Cardiac septum (tissue), 1 donor: ENCODE measurements around the gene REEP5. TPM values are rescaled to one million over a fixed set of nuclear protein-coding genes. Genes with fewer than 3 reads are reported as not detected.
"Not testable (repeated sequence)": the region's sequence is repeated elsewhere in the genome, so short reads cannot be mapped to it uniquely, and the experiment has no call there.

Source experiments
- DNase-seq: peaks from one replicate; pipeline ENCODE4 v3.0.0-alpha.2; 2020; ENCODE audit warnings: low spot score
- intact Hi-C: fragments of 100-400 bp; cut with DNase I; formaldehyde crosslinking; loops from one replicate; pipeline ENCODE4 v1.14.0; 2022
- total RNA-seq: library from RNA; stranded (reverse); fragmentation: NEBNext Ultra II Directional; extraction: Animal tissue kit (Norgen Biotek cat#: 25700); gene quantifications from one replicate; pipeline ENCODE4 v1.2.1, GENCODE V29; 2021
- donor health status: DM: no; HTN: no; CAD: no.

REEP5 gene
- total RNA-seq, 1 donor from 2014 or later = 119 TPM

DNA sequence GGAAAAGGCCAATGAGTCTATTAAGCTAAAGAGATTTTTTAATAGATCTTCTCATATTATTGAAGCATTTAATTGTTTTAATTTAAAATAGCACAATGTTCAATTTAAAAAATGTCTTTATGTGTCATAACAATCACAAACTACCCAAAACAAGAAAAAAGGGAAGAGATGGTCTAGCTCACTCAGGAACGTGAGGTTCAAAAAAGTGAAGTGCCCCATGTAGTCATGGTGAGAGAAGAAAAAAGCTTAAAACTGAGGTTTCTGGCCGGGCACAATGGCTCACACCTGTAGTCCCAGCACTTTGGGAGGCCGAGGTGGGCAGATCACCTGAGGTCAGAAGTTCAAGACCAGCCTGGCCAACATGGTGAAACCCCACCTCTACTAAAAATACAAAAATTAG is 17.0 kb downstream of the REEP5 start:
- intact Hi-C loops = not testable (repeated sequence)

DNA sequence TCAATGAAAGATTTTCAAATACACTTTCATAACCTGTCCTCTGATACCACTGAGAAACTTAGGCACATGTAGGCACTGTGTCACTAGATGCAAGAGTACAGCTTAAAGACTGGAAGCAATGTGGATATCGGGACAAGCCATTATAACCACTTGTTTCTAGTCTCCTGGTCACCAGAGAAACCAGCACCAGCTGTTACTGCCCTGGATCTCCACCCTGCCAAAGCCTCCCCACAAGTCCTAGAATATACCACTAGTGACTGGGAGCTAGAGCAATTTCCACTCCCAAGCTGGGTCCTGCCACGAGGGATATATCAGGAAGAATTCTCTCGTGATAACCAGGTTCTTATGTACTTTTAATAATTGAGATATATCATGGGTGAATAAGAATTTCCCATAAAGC is 19.5 kb downstream of the REEP5 start:
- no peak for DNase-seq
- intact Hi-C loops = no loop called here

More for the DNA sequence above, 17.0 kb downstream of the REEP5 start:
- not testable (repeated sequence) for DNase-seq

GRCh38 chr5:112895682-112896081 is 26.3 kb downstream of the REEP5 start:
- intact Hi-C loops = no loop called here
- no peak for DNase-seq

DNA sequence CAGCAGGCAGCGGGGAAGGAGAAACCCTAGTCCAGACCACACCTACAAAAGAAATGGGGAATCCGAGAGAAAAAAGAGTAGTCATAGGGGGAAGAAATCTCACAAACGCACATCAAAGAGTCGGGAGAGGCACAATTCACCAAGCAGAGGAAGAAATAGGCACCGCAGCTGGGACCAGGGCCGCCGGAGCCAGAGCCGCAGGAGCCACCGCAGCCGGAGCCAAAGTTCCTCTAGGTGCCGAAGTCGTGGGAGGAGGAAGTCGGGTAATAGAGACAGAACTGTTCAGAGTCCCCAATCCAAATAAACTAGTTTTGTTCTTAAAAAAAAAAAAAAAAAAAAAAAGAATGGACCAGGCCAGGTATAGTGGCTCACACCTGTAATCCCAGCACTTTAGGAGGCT is 29.3 kb downstream of the REEP5 start:
- intact Hi-C loops = no loop called here
- DNase-seq = no peak

GRCh38 chr5:112892066-112892465 is 30.0 kb downstream of the REEP5 start:
- intact Hi-C loops, DNase-seq: not testable (repeated sequence)

GRCh38 chr5:112886975-112887374 is 35.1 kb downstream of the REEP5 start:
- DNase-seq = no peak

DNA sequence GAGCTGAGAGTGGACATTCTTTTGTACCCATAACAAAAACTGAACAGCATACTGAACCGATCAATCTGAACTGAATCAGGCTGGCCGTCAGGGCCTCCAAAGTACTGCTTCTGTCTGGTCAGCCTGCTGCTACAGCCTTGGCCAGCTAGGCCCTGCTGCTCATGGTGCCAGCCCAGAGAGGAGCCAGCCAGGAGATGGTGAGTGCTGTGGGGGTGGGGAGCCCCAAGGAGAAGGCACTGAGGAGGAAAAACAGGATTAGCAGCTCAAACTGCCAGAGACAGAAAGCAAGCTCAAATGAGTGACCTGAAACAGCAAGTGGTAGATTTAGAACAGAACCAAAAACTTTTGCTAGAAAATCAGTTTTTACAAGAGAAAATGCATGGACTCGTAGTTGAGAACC is 37.0 kb downstream of the REEP5 start:
- intact Hi-C loops = no loop called here
- no peak for DNase-seq

More at GRCh38 chr5:112886975-112887374, 35.1 kb downstream of the REEP5 start:
- intact Hi-C loops = no loop called here

DNA sequence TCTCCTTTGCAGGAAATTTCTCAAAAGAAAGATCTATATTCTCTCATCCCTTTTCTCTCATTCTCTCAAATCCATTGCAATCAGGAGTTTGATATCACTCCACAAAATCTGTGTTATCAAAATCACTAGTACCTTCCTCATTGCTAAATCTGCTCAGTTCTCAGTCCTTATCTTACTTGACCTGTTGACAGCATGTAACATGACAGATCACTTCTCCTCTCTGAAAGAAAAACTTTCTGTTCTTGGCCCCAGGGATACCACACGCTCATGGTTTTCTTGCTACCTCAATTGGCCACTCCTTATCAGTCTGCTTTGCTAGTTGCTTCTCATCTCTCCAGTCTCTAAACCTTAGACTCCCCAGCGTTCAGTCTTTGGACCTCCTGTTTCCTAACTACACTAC is 38.8 kb downstream of the REEP5 start:
- DNase-seq = no peak
- intact Hi-C loops = no loop called here

DNA sequence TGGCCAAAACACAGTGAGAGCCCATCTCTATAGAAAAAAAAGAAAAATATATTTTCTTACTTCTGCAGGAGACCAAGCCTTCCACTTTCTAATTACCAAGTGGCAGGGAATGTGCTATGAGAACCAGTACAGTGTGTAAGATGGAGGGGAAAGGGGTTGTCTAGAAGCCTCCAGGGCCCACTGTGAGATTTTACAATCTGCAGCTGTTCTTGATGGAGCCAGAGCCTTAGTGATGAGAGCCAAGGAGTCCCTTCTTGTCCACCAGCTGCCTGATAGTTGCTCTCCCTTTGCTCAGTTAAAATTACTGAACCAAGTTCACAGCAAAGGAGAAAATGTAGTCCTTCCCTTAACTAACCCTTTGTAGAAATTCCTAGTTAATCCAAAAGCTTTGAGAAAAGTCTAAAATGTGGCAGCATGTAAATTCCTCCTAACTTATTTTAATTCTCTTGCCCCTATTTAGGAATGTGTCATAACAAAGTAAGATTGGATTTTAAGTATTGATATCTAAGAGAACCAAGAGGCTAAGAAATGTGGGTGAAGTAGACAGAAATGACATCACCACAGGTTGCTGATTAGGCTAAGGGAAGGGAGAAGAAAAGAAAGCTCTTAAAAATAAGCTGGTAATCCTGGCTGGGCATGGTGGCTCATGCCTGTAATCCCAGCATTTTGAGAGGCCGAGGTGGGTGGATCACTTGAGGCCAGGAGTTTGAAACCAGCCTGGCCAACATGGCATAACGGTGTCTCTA is 41.6 kb downstream of the REEP5 start:
- no peak for DNase-seq
- intact Hi-C loops = no loop called here

DNA sequence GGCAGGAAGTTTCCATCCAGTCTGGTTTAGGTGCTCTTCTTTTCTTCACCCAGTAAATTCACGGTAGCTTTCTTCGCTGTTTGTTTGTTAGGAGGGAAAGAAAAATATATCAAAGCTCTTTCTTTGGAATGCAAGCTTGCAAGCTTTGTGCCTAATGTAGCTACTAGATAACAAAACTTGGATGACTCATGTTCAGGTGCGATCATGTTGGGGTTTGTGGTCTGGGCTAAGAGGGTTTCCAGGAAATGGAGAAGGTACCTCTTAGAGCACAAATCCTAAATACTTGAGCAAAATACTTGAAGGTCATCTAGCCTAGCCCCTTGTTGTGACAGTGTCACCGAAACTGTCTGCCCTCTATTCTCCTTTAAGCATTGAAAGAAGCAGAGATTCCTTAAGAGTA is 43.3 kb downstream of the REEP5 start:
- DNase-seq = no peak
- intact Hi-C loops = no loop called here

- intact Hi-C loops = no loop called here
- no peak for DNase-seq
Observed at GRCh38 chr5:112878101-112878500, 43.9 kb downstream of the REEP5 start.

- DNase-seq = no peak
- intact Hi-C loops = no loop called here
Observed at GRCh38 chr5:112876362-112876761, 45.7 kb downstream of the REEP5 start.

DNA sequence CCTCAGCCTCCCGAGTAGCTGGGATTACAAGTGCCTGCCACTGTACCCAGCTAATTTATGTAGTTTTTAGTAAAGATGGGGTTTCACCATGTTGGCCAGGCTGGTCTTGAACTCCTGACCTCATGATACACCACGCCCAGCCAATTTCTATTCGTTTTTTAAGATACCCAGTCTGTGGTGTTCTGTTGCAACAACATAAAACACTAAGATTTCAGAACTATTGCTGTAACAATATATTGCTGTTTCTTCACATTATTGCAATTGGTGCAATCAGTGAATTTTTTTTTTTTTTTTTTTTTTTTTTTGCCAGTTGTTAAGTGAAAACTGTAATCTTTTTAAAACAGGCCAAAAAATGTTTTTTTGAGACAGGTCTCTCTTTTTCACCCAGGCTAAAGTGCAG is 51.1 kb downstream of the REEP5 start:
- no peak for DNase-seq
- intact Hi-C loops = no loop called here

GRCh38 chr5:112869948-112870347 is 52.1 kb downstream of the REEP5 start:
- intact Hi-C loops = no loop called here
- DNase-seq = no peak

DNA sequence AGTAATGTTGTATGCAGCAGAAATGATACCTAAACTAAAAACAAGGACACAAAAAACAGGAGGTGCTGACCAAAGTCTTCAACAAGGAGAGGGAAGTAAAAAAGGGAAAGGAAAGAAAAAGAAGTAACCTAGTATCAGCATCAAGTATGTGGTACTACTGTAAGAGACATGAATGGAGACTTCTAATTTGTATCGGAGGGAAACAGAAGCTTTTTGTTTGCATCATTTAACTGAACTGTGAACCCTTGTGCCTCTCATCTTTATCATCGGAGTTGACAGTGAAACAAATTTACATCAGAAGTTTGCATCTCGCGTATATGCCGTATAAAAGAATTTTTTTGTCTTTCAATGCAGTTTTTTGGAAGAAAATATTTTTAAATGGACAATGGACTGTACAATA is 54.6 kb downstream of the REEP5 start:
- intact Hi-C loops = no loop called here
- DNase-seq = no peak

DNA sequence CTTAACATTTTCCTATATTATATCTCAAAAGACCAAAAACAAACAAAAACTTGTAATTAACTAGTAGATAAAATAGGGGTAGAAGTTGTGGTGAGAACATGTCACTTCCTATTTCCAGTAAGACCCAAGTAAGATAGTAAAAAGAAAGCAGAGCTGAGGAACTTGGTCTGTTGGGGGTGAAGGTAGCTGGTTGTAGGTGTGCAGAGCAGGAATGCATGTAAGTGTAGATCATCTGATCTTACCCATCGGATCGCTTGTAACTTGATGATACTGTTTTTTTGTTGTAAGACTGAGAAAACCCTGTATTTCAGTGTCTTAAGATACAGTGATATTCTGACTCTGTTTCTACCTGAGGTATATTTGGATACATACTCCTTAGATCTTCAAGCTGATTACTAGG is 55.3 kb downstream of the REEP5 start:
- intact Hi-C loops = no loop called here
- no peak for DNase-seq

DNA sequence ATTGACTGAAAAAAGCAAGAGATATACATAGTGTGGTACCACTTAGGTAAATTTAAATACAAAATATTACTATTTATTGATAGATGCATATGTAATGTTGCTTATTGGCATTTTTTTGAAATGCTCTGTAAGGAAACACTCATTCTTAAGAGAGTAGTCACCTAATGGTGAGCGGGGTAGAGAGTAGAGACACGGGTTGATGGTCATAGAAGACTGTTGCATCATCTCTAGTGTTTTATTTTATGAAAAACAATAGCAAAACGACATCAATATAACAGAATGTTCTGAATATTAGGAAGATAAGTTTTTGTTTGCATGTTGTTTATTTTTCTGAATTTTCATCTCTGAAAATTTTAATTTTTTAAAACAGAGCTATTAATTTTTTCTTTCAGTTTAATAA is 56.9 kb downstream of the REEP5 start:
- no peak for DNase-seq
- intact Hi-C loops = no loop called here

- no peak for DNase-seq
- intact Hi-C loops = no loop called here
Observed at GRCh38 chr5:112863549-112863948, 58.5 kb downstream of the REEP5 start.

DNA sequence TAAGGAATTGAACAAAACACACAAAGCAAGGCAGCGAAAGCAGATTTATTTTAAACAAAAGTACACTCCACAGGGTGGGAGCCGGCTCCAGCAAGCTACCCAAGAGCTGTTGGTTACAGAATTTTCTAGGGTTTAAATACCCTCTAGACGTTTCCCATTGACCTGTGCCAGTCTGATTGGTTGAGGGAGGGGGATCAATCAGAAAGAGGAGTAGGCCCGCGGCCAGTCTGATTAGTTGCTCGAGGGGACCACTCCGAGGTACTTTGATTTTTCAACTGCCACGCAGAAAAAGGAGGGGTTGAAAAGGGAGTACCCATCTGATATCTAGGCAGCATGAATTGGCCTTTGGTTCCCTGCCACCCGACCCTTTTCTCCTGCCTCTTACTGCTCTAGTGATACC is 59.9 kb downstream of the REEP5 start:
- intact Hi-C loops = no loop called here
- DNase-seq = no peak

- intact Hi-C loops = loop anchor here (2.0 kb wide), 1 partner anchor 59 kb away; no protein-coding TSS in a partner anchor
- no peak for DNase-seq
Observed at GRCh38 chr5:112861638-112861985, 60.4 kb downstream of the REEP5 start.

DNA sequence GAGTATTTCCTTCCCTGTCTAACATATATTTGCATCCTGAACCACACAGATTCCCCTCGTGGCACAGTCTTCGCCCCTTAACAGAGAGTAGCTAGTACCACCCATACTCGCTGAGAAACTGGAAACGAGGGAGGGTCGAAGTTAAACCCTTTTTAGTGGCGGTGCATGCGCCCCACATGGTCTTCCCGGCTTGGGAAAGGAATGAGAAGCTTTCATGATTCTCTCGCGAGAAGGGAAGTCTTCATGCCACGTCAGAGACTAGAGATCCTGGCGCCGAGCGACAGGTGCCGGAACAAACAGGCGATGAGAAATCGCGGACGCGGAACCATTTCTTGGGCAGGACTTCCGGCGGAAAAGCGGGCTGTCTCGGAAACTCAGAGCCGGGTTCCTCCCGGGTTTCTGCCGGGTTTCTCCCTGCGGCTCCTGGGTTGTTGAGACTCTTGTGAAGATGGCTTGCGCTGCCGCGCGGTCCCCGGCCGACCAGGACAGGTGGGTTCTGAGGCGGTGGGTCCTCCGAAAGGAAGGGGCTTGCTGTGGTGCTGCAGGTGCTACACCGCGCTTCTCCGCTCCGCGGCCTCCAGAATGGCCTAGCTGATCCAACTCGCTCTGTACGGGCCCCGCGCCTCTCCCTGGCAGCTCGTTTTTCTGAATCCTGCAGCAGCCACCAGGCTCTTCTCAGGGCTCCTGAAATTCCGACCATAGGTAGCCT is 60.9 kb downstream of the REEP5 start, which contains the start of gene SRP19:
SRP19 (plus strand) TSS at position 359 of the 709 bp plus-strand sequence; CDS start at position 449, 90 bp downstream.
- DNase-seq = peak; percentile 98
- intact Hi-C loops = loop anchor here (2.0 kb wide), 1 partner anchor 60 kb away; no protein-coding TSS in a partner anchor
